Measurements from ENCODE around the gene SNX17.
"Not testable (repeated sequence)": the region's sequence is repeated elsewhere in the genome, so short reads cannot be mapped to it uniquely, and the experiment has no call there.

Gene SNX17

GRCh38 chr2:27425039-27425438 is 54.6 kb downstream of the SNX17 start:
- not testable (repeated sequence) for H3K4me1 ChIP-seq (ENCODE audit: control insufficient read depth in 2 of 2, insufficient read depth in 1 of 2, low read depth in 1 of 2, low read length in 2 of 2); H3K27ac ChIP-seq (replicated peaks; ENCODE audit: low read length); H3K36me3 ChIP-seq (replicated peaks in 1 of 2; ENCODE audit: control insufficient read depth in 2 of 2, insufficient read depth in 2 of 2, low read length in 2 of 2); H3K79me1 ChIP-seq (ENCODE audit: low read depth, low read length); H2AK5ac ChIP-seq (ENCODE audit: low read depth, low read length); H3K14ac ChIP-seq (ENCODE audit: low read length); H4K91ac ChIP-seq (ENCODE audit: low read depth, low read length, poor library complexity); H2BK12ac ChIP-seq (ENCODE audit: low read length); H3K9me3 ChIP-seq (replicated peaks in 1 of 2; ENCODE audit: control insufficient read depth in 2 of 2, insufficient read depth in 1 of 2, low read depth in 1 of 2, low read length in 2 of 2); H2AFZ ChIP-seq (ENCODE audit: low read length); H2BK15ac ChIP-seq (ENCODE audit: low read length); H3K18ac ChIP-seq (ENCODE audit: low read length); H4K8ac ChIP-seq (ENCODE audit: low read depth, low read length); H3K9ac ChIP-seq (ENCODE audit: low read depth, low read length, poor library complexity); H3K4me2 ChIP-seq (ENCODE audit: insufficient read depth, low read length, poor library complexity, severe bottlenecking); H2BK5ac ChIP-seq (ENCODE audit: low read length); H2BK120ac ChIP-seq (ENCODE audit: low read depth, low read length); H3K23ac ChIP-seq (ENCODE audit: low read depth, low read length, poor library complexity); H3K27me3 ChIP-seq (ENCODE audit: control insufficient read depth in 3 of 3, insufficient read depth in 3 of 3, low read depth in 1 of 3, low read length in 3 of 3); H3K4ac ChIP-seq (ENCODE audit: low read length); H3K4me3 ChIP-seq (ENCODE audit: low read length in 2 of 2); DNase-seq (ENCODE audit: low spot score)
- no CpG with 5 or more reads among the region's 10 CpGs for WGBS, 2 donors (ENCODE audit: extremely low coverage in 2 of 2, insufficient read length in 2 of 2, insufficient replicate concordance in 1 of 2)

Measured in neuronal stem cell (in vitro differentiated cells).